Esophagus muscularis mucosa (tissue), 4 donors: ENCODE results near the gene PTPRK.

ENCODE experiments used
- CTCF ChIP-seq, 3 experiments: fragments of 200-600 bp in 2 of 3; fragments of 450-650 bp in 1 of 3; sonication (generic) in 2 of 3; IDR thresholded peaks; one replicate each; pipeline ENCODE4 v1.5.1; 2017 to 2019; ENCODE audit warnings: antibody characterized with exemption in 3 of 3, mild to moderate bottlenecking in 2 of 3, moderate library complexity in 1 of 3
- EP300 ChIP-seq: sonication (generic); formaldehyde crosslinking; IDR thresholded peaks from one replicate; pipeline ENCODE4 v1.6.1; 2017; ENCODE audit warnings: antibody characterized with exemption
- POLR2A ChIP-seq: fragments of 450-650 bp; IDR thresholded peaks from one replicate; pipeline ENCODE4 v1.6.1; 2017; ENCODE audit warnings: antibody characterized with exemption, moderate library complexity, mild to moderate bottlenecking, low read depth
- POLR2AphosphoS5 ChIP-seq, 2 donors: sonication (generic); formaldehyde crosslinking; IDR thresholded peaks; one replicate each; pipeline ENCODE4 v1.6.1; 2017; ENCODE audit warnings: antibody characterized with exemption in 2 of 2

- TF ChIP-seq CTCF (IDR thresholded peaks at IDR 0.05), result no peak
- TF ChIP-seq POLR2AphosphoS5 (IDR thresholded peaks at IDR 0.05), result no peak
- TF ChIP-seq EP300, result no peak
- TF ChIP-seq POLR2A, result no peak
These were observed 180.6 kb downstream of the PTPRK start for GRCh38 chr6:128339635-128340450.
